Subcutaneous adipose tissue (tissue), 4 donors: ENCODE results near the gene NEGR1. TPM values are rescaled to one million over a fixed set of nuclear protein-coding genes. Genes with fewer than 3 reads are reported as not detected.

ENCODE experiments used
- CTCF ChIP-seq: fragments of 450-650 bp; IDR thresholded peaks from one replicate; pipeline ENCODE4 v1.5.1; 2016; ENCODE audit warnings: low read depth, mild to moderate bottlenecking, control low read depth, antibody characterized with exemption, moderate library complexity
- total RNA-seq, 4 donors: library from RNA; depleted of rRNA; stranded (reverse); fragments of >200 nt; gene quantifications; one replicate each; pipeline ENCODE4 v1.1.0, GENCODE V29; 2016

NEGR1 gene
- total RNA-seq, 4 donors from 2014 or later = 18.6 to 42.9 (median 35.3) TPM

- TF ChIP-seq CTCF = no peak
Measured at GRCh38 chr1:71465093-71465492, 817.2 kb downstream of the NEGR1 start.

DNA sequence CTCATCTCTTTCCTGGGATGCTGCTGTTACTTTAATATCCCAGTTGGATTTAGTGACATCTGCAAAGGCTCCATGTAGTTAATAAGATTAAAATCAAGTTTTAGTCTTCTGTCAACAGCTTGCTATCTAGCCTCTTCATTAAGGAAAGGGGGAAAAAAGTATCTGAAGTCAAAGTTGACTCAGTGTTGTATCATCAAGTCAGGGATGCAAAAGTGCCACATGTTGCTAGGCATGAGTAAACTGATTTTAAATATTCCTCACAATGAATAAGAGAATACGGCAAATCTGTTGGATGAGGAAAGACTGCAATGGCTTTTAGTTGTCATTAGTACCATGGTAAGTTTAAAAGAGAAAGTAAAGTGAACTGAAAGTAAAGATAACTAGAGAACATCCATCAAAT is 818.3 kb downstream of the NEGR1 start:
- no peak for TF ChIP-seq CTCF

- TF ChIP-seq CTCF = no peak
Measured at GRCh38 chr1:71463144-71463543, 819.2 kb downstream of the NEGR1 start.

DNA sequence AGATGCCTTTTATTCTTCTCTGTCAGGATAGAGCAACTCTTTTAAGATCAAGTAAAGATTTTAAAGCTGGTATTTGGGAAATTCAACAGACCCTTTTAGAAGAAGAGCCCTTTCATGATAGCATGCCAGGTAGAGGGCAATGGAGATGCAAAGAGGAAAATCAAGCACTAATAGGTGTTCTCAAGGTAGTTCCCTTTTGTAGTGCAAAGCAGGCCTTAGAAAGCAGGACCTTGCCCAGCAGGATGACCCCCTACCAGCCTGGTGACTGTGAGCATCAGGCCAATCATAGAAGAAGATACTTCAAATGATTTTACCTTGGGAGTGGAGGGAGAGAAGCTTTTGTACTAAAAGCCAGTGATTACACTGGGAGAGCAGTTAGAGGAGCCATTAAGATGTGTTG is 820.1 kb downstream of the NEGR1 start:
- no peak for TF ChIP-seq CTCF

GRCh38 chr1:71461416-71461815 is 820.9 kb downstream of the NEGR1 start:
- TF ChIP-seq CTCF = no peak

GRCh38 chr1:71448444-71448843 is 833.9 kb downstream of the NEGR1 start:
- TF ChIP-seq CTCF = no peak

DNA sequence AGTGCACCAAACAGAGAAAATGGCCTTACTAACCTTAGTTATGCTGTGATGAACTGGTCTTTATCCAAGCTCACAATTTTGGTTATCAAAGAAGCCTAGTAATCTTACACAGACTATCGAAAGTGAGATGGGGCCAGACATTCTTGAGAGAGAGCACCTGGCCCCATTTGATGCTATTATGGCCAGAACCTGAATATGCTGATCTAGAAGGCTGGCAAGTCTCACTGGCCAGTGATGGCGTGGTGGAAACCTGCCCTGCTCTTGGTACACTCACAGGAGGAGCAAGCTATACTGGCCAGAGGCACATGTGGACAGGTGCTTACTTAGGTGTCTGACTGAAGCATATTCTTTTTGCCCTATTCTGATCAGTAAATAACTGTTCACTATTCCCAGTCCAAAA is 843.7 kb downstream of the NEGR1 start:
- no peak for TF ChIP-seq CTCF

DNA sequence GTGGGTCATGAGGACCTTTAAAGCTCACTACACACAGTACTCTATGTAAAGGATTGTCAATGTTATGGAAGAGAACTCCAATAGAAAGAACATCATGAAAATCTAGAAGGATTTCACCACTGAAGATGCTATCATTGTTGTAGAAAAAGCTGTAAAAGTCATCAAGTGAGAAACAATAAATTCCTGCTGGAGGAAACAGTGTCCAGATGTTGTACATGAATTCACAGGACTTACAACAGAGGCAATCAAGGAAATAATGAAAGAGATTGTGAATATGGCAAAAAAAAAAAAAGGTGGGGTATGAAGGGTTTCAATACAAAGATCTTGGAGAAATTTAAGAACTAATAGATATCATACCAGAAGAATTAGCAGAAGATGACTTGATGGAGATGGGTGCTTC is 846.4 kb downstream of the NEGR1 start:
- TF ChIP-seq CTCF = no peak
